DOHH2 (cell line): Measurements from ENCODE around the gene TRPC3.

Experiments
- EZH2phosphoT487 ChIP-seq: fragments of 200-600 bp; sonication (generic); IDR thresholded peaks from 2 replicates; pipeline ENCODE4 v1.6.1; 2017; ENCODE audit warnings: borderline replicate concordance, mild to moderate bottlenecking, antibody characterized with exemption, low read length, moderate library complexity, mixed read lengths
- TF ChIP-seq, protein P1 (sequence below): fragments of 200-600 bp; sonication (generic); IDR thresholded peaks from one replicate; pipeline ENCODE4 v1.5.1; 2014; ENCODE audit warnings: antibody characterized with exemption, mild to moderate bottlenecking, low read depth, low read length; ENCODE audit not compliant: poor library complexity, severe bottlenecking

GRCh38 chr4:121879135-121879534, 72.7 kb downstream of the TRPC3 start:
- TF ChIP-seq, protein P1, sequence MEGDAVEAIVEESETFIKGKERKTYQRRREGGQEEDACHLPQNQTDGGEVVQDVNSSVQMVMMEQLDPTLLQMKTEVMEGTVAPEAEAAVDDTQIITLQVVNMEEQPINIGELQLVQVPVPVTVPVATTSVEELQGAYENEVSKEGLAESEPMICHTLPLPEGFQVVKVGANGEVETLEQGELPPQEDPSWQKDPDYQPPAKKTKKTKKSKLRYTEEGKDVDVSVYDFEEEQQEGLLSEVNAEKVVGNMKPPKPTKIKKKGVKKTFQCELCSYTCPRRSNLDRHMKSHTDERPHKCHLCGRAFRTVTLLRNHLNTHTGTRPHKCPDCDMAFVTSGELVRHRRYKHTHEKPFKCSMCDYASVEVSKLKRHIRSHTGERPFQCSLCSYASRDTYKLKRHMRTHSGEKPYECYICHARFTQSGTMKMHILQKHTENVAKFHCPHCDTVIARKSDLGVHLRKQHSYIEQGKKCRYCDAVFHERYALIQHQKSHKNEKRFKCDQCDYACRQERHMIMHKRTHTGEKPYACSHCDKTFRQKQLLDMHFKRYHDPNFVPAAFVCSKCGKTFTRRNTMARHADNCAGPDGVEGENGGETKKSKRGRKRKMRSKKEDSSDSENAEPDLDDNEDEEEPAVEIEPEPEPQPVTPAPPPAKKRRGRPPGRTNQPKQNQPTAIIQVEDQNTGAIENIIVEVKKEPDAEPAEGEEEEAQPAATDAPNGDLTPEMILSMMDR = no peak
- no peak for TF ChIP-seq EZH2phosphoT487
